SU-DHL-6 (cell line): ENCODE measurements around the gene MYBPC3.

Experiments
- CTCF ChIP-seq: fragments of 200-600 bp; sonication (generic); IDR thresholded peaks from one replicate; pipeline ENCODE4 v1.5.1; 2017; ENCODE audit warnings: antibody characterized with exemption, mild to moderate bottlenecking, low read length, moderate library complexity; ENCODE audit not compliant: insufficient read depth, poor library complexity, severe bottlenecking
- EZH2phosphoT487 ChIP-seq: fragments of 200-600 bp; sonication (generic), shearing (Covaris generic); conservative IDR thresholded peaks from 2 replicates; pipeline ENCODE4 v1.6.1; 2018; ENCODE audit warnings: mild to moderate bottlenecking, antibody characterized with exemption, low read length, moderate library complexity, mixed read lengths

- TF ChIP-seq CTCF (no peak), EZH2phosphoT487 (no peak)
Observed at GRCh38 chr11:47358731-47359051, 6.2 kb upstream of the MYBPC3 start.
